Smooth muscle cell (in vitro differentiated cells): ENCODE measurements around the gene KLHL30. TPM values are rescaled to one million over a fixed set of nuclear protein-coding genes. Genes with fewer than 3 reads are reported as not detected.

Source experiments
- DNase-seq: peaks from one replicate; lab custom pipeline; 2025; ENCODE audit not compliant: unreplicated experiment; lab: John Stamatoyannopoulos, UW
- H2AFZ ChIP-seq: fragments of 200-600 bp; sonication (generic); 2 replicates; pipeline ENCODE4 v1.6.0; 2016; ENCODE audit warnings: antibody characterized with exemption, low read depth, mild to moderate bottlenecking
- H3F3A ChIP-seq: fragments of 200-600 bp; sonication (generic); 2 replicates; pipeline ENCODE4 v1.6.0; 2017; ENCODE audit warnings: antibody characterized with exemption, low read depth
- H3K27ac ChIP-seq: fragments of 200-600 bp; sonication (generic); 2 replicates; pipeline ENCODE4 v1.5.1; 2016; ENCODE audit warnings: low read depth, mild to moderate bottlenecking
- H3K27me3 ChIP-seq: fragments of 200-600 bp; sonication (generic); 2 replicates; pipeline ENCODE4 v1.6.1; 2016; ENCODE audit warnings: low read depth, mild to moderate bottlenecking
- H3K36me3 ChIP-seq: fragments of 200-600 bp; sonication (generic); 2 replicates; pipeline ENCODE4 v1.5.1; 2016; ENCODE audit warnings: low read depth
- H3K4me1 ChIP-seq: fragments of 200-600 bp; sonication (generic); 2 replicates; pipeline ENCODE4 v1.5.1; 2016; ENCODE audit warnings: low read depth
- H3K4me2 ChIP-seq: fragments of 200-600 bp; sonication (generic); 2 replicates; pipeline ENCODE4 v1.6.0; 2016; ENCODE audit warnings: mild to moderate bottlenecking
- H3K4me3 ChIP-seq: fragments of 200-600 bp; sonication (generic); 2 replicates; pipeline ENCODE4 v1.5.1; 2016; ENCODE audit warnings: mild to moderate bottlenecking
- H3K79me2 ChIP-seq: fragments of 200-600 bp; sonication (generic); 2 replicates; pipeline ENCODE4 v1.6.0; 2016; ENCODE audit warnings: low read depth, mild to moderate bottlenecking
- H3K9ac ChIP-seq: fragments of 200-600 bp; sonication (generic); 2 replicates; pipeline ENCODE4 v1.6.0; 2016; ENCODE audit warnings: low read depth
- H3K9me3 ChIP-seq: fragments of 200-600 bp; sonication (generic); replicated peaks from 2 replicates; pipeline ENCODE4 v1.5.1; 2016; ENCODE audit warnings: low read depth
- H4K20me1 ChIP-seq: fragments of 200-600 bp; sonication (generic); 2 replicates; pipeline ENCODE4 v1.6.0; 2016; ENCODE audit warnings: low read depth
- CTCF ChIP-seq: fragments of 200-600 bp; sonication (generic); IDR thresholded peaks from 2 replicates; pipeline ENCODE4 v1.5.1; 2017; ENCODE audit warnings: borderline replicate concordance, mild to moderate bottlenecking, antibody characterized with exemption; ENCODE audit not compliant: insufficient read depth, poor library complexity, severe bottlenecking
- WGBS: methylation state at CpG from one replicate; pipeline ENCODE4 v1.1.7; 2016; ENCODE audit warnings: low lambda C conversion rate; 5-methylcytosine and 5-hydroxymethylcytosine counted together
- polyA plus RNA-seq: library from polyadenylated mRNA; unstranded; fragments of >200 nt; fragmentation: Nextera tagmentation; extraction: Ambion mirVana; gene quantifications from 2 replicates; pipeline ENCODE4 v1.2.1, GENCODE V29; 2016
- total RNA-seq: library from RNA; depleted of rRNA; stranded (reverse); fragments of >200 nt; gene quantifications from 2 replicates; pipeline ENCODE4 v1.2.3, GENCODE V29; 2014

KLHL30 gene
- total and polyA plus RNA-seq, 2 experiments from 2014 or later, result 0.31 TPM; not detected in 1

GRCh38 chr2:238116298-238117198 is 21.9 kb upstream of the KLHL30 start:
- H3K9me3 ChIP-seq, result peaks cover 6% of the 10 kb centered on the region
- 95% methylated on average over 21 of the region's 21 CpGs for WGBS

GRCh38 chr2:238117199-238118154 is 21.0 kb upstream of the KLHL30 start:
- H2AFZ ChIP-seq, result no peak overlapping the region
- H3F3A ChIP-seq, result no peaks in the 10 kb centered on the region
- no peak overlapping the region for H3K4me3 ChIP-seq
- no peak for DNase-seq
- H3K9me3 ChIP-seq, result peaks cover under 1% of the 10 kb centered on the region
- TF ChIP-seq CTCF, result no peak
- peaks cover 16% of the 10 kb centered on the region for H3K27me3 ChIP-seq
- H3K9ac ChIP-seq, result no peak overlapping the region
- H3K27ac ChIP-seq, result no peak overlapping the region
- H3K4me1 ChIP-seq, result no peaks in the 10 kb centered on the region
- H3K79me2 ChIP-seq, result no peaks in the 10 kb centered on the region
- H4K20me1 ChIP-seq, result no peaks in the 10 kb centered on the region
- no peak overlapping the region for H3K4me2 ChIP-seq
- H3K36me3 ChIP-seq, result no peaks in the 10 kb centered on the region
- 61% methylated on average over 11 of the region's 11 CpGs for WGBS

More at GRCh38 chr2:238116298-238117198, 21.9 kb upstream of the KLHL30 start:
- H3K27me3 ChIP-seq, result peaks cover 16% of the 10 kb centered on the region
- no peak overlapping the region for H2AFZ ChIP-seq
- TF ChIP-seq CTCF, result no peak
- H3K4me2 ChIP-seq, result no peak overlapping the region
- no peaks in the 10 kb centered on the region for H3F3A ChIP-seq
- H3K36me3 ChIP-seq, result no peaks in the 10 kb centered on the region
- H3K4me1 ChIP-seq, result no peaks in the 10 kb centered on the region
- H3K9ac ChIP-seq, result no peak overlapping the region
- no peaks in the 10 kb centered on the region for H3K79me2 ChIP-seq
- H3K4me3 ChIP-seq, result no peak overlapping the region
- no peaks in the 10 kb centered on the region for H4K20me1 ChIP-seq
- no peak overlapping the region for H3K27ac ChIP-seq
- no peak for DNase-seq

GRCh38 chr2:238119756-238120462 is 18.6 kb upstream of the KLHL30 start:
- H3K9ac ChIP-seq, result no peak overlapping the region
- DNase-seq, result no peak
- H3K9me3 ChIP-seq, result no peaks in the 10 kb centered on the region
- H3K4me3 ChIP-seq, result no peak overlapping the region
- H3K4me2 ChIP-seq, result no peak overlapping the region
- no peaks in the 10 kb centered on the region for H3K79me2 ChIP-seq
- no peak overlapping the region for H3K27ac ChIP-seq
- no peak for TF ChIP-seq CTCF
- H3K27me3 ChIP-seq, result peaks cover 16% of the 10 kb centered on the region
- no peaks in the 10 kb centered on the region for H3K36me3 ChIP-seq
- no peaks in the 10 kb centered on the region for H4K20me1 ChIP-seq
- 87% methylated on average over 15 of the region's 15 CpGs for WGBS
- no peaks in the 10 kb centered on the region for H3F3A ChIP-seq
- H2AFZ ChIP-seq, result no peak overlapping the region
- no peaks in the 10 kb centered on the region for H3K4me1 ChIP-seq
